ENCODE results near the gene WWC2.
A peak's percentile ranks its signal among the peaks of the same experiment; 100 is the strongest.

The WWC2 gene

GRCh38 chr4:183342541-183343533, 243.8 kb downstream of the WWC2 start:
- no peak overlapping the region for H3K9ac ChIP-seq (ENCODE audit: low read depth, low read length)
- H3K27me3 ChIP-seq (ENCODE audit: control insufficient read depth, insufficient read depth, low read length) = no peaks in the 10 kb centered on the region
- H3K4me3 ChIP-seq (ENCODE audit: low read depth, low read length) = peak overlapping the region; percentile 13
- H3K36me3 ChIP-seq (ENCODE audit: control insufficient read depth, insufficient read depth, low read length) = no peaks in the 10 kb centered on the region
- no peaks in the 10 kb centered on the region for H3K4me1 ChIP-seq (ENCODE audit: control insufficient read depth, insufficient read depth, low read length)
- no peaks in the 10 kb centered on the region for H3K9me3 ChIP-seq (ENCODE audit: control insufficient read depth, insufficient read depth, low read length)

GRCh38 chr4:183343730-183344129, 244.7 kb downstream of the WWC2 start:
- no peaks in the 10 kb centered on the region for H3K4me1 ChIP-seq (ENCODE audit: control insufficient read depth, insufficient read depth, low read length)
- no peak overlapping the region for H3K4me3 ChIP-seq (ENCODE audit: low read depth, low read length)
- H3K9me3 ChIP-seq (ENCODE audit: control insufficient read depth, insufficient read depth, low read length) = no peaks in the 10 kb centered on the region
- no peaks in the 10 kb centered on the region for H3K27me3 ChIP-seq (ENCODE audit: control insufficient read depth, insufficient read depth, low read length)
- no peak overlapping the region for H3K9ac ChIP-seq (ENCODE audit: low read depth, low read length)
- H3K36me3 ChIP-seq (ENCODE audit: control insufficient read depth, insufficient read depth, low read length) = no peaks in the 10 kb centered on the region

DNA sequence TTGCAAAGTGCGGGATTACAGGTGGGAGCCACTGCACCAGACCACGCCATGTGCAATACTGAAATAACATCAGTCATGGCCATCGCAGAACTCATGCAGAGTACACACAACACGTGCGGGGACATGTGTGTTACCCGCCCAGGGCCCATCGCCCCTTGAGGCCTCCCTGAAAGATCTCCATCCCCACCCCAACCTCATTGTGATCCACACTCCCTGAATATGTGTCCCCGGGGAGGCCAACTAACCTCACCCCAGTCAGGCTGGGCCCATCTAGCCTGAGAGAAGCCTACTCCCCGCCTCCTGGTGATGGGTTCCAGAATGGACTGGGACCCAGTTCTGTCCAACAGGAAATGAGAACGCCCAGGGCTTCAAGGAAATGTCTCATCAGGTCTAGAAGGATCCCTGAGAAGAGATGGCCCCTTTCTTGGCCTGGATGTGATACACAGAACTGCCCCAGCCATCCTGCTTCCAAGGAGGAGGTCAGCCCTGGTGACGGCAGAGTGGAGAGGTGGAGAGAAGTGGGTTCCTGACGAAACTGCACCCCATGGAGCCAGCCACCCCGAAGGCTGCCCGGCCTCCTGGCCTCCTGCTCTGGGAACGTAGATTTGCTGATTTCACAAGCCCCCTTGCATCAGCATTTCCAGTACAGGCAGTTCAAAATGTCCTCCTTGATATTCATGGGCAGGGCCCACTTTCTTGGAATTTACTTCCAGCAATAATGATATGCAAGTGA, 245.6 kb downstream of the WWC2 start:
- Histone ChIP-seq H3K4me1 (ENCODE audit: control insufficient read depth, insufficient read depth, low read length) (no peaks in the 10 kb centered on the region), H3K9ac (ENCODE audit: low read depth, low read length) (no peak overlapping the region), H3K4me3 (ENCODE audit: low read depth, low read length) (no peak overlapping the region), H3K36me3 (ENCODE audit: control insufficient read depth, insufficient read depth, low read length) (no peaks in the 10 kb centered on the region), H3K27me3 (ENCODE audit: control insufficient read depth, insufficient read depth, low read length) (no peaks in the 10 kb centered on the region), H3K9me3 (ENCODE audit: control insufficient read depth, insufficient read depth, low read length) (no peaks in the 10 kb centered on the region)

DNA sequence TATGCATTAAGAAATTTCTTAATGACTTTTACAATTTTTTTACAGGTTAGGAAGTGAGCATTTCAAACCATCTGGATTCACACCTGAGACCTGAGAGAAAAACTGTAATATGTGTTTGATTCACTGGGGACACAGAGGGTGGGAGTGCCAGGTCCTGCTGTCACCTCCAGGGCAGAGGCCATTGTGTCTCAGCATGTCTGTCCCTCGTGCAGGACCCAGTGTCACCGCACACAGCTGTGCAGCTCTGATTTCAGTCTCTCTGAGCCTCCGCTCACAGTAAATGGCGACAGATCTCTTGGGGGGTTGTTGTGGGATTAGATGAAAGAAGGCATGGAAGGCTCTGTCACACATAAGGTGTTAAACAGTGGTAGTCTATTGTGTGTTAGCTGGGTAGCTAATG, 246.2 kb downstream of the WWC2 start:
- no peaks in the 10 kb centered on the region for H3K36me3 ChIP-seq (ENCODE audit: control insufficient read depth, insufficient read depth, low read length)
- no peaks in the 10 kb centered on the region for H3K27me3 ChIP-seq (ENCODE audit: control insufficient read depth, insufficient read depth, low read length)

GRCh38 chr4:183347146-183347545, 248.1 kb downstream of the WWC2 start:
- Histone ChIP-seq H3K27me3 (ENCODE audit: control insufficient read depth, insufficient read depth, low read length) (no peaks in the 10 kb centered on the region), H3K9me3 (ENCODE audit: control insufficient read depth, insufficient read depth, low read length) (no peaks in the 10 kb centered on the region), H3K4me3 (ENCODE audit: low read depth, low read length) (no peak overlapping the region), H3K4me1 (ENCODE audit: control insufficient read depth, insufficient read depth, low read length) (no peaks in the 10 kb centered on the region), H3K36me3 (ENCODE audit: control insufficient read depth, insufficient read depth, low read length) (no peaks in the 10 kb centered on the region), H3K9ac (ENCODE audit: low read depth, low read length) (no peak overlapping the region)

More for the DNA sequence above, 246.2 kb downstream of the WWC2 start:
- H3K9me3 ChIP-seq (ENCODE audit: control insufficient read depth, insufficient read depth, low read length) = no peaks in the 10 kb centered on the region
- H3K9ac ChIP-seq (ENCODE audit: low read depth, low read length) = no peak overlapping the region
- no peaks in the 10 kb centered on the region for H3K4me1 ChIP-seq (ENCODE audit: control insufficient read depth, insufficient read depth, low read length)
- no peak overlapping the region for H3K4me3 ChIP-seq (ENCODE audit: low read depth, low read length)

GRCh38 chr4:183347566-183347965, 248.5 kb downstream of the WWC2 start:
- no peaks in the 10 kb centered on the region for H3K27me3 ChIP-seq (ENCODE audit: control insufficient read depth, insufficient read depth, low read length)
- no peak overlapping the region for H3K4me3 ChIP-seq (ENCODE audit: low read depth, low read length)
- no peak overlapping the region for H3K9ac ChIP-seq (ENCODE audit: low read depth, low read length)
- H3K36me3 ChIP-seq (ENCODE audit: control insufficient read depth, insufficient read depth, low read length) = no peaks in the 10 kb centered on the region
- H3K9me3 ChIP-seq (ENCODE audit: control insufficient read depth, insufficient read depth, low read length) = no peaks in the 10 kb centered on the region
- no peaks in the 10 kb centered on the region for H3K4me1 ChIP-seq (ENCODE audit: control insufficient read depth, insufficient read depth, low read length)

GRCh38 chr4:183348136-183348535, 249.1 kb downstream of the WWC2 start:
- H3K27me3 ChIP-seq (ENCODE audit: control insufficient read depth, insufficient read depth, low read length) = no peaks in the 10 kb centered on the region
- no peaks in the 10 kb centered on the region for H3K9me3 ChIP-seq (ENCODE audit: control insufficient read depth, insufficient read depth, low read length)
- no peaks in the 10 kb centered on the region for H3K4me1 ChIP-seq (ENCODE audit: control insufficient read depth, insufficient read depth, low read length)
- H3K36me3 ChIP-seq (ENCODE audit: control insufficient read depth, insufficient read depth, low read length) = no peaks in the 10 kb centered on the region
- no peak overlapping the region for H3K4me3 ChIP-seq (ENCODE audit: low read depth, low read length)
- H3K9ac ChIP-seq (ENCODE audit: low read depth, low read length) = no peak overlapping the region

GRCh38 chr4:183348706-183349659, 249.9 kb downstream of the WWC2 start:
- Histone ChIP-seq H3K9ac (ENCODE audit: low read depth, low read length) (no peak overlapping the region), H3K36me3 (ENCODE audit: control insufficient read depth, insufficient read depth, low read length) (no peaks in the 10 kb centered on the region), H3K4me1 (ENCODE audit: control insufficient read depth, insufficient read depth, low read length) (no peaks in the 10 kb centered on the region), H3K27me3 (ENCODE audit: control insufficient read depth, insufficient read depth, low read length) (no peaks in the 10 kb centered on the region), H3K4me3 (ENCODE audit: low read depth, low read length) (no peak overlapping the region), H3K9me3 (ENCODE audit: control insufficient read depth, insufficient read depth, low read length) (no peaks in the 10 kb centered on the region)

- no peaks in the 10 kb centered on the region for H3K4me1 ChIP-seq (ENCODE audit: control insufficient read depth, insufficient read depth, low read length)
- H3K27me3 ChIP-seq (ENCODE audit: control insufficient read depth, insufficient read depth, low read length) = no peaks in the 10 kb centered on the region
- H3K9me3 ChIP-seq (ENCODE audit: control insufficient read depth, insufficient read depth, low read length) = no peaks in the 10 kb centered on the region
- H3K4me3 ChIP-seq (ENCODE audit: low read depth, low read length) = no peak overlapping the region
- H3K9ac ChIP-seq (ENCODE audit: low read depth, low read length) = no peak overlapping the region
- no peaks in the 10 kb centered on the region for H3K36me3 ChIP-seq (ENCODE audit: control insufficient read depth, insufficient read depth, low read length)
These were observed 250.6 kb downstream of the WWC2 start for GRCh38 chr4:183349673-183350072.

DNA sequence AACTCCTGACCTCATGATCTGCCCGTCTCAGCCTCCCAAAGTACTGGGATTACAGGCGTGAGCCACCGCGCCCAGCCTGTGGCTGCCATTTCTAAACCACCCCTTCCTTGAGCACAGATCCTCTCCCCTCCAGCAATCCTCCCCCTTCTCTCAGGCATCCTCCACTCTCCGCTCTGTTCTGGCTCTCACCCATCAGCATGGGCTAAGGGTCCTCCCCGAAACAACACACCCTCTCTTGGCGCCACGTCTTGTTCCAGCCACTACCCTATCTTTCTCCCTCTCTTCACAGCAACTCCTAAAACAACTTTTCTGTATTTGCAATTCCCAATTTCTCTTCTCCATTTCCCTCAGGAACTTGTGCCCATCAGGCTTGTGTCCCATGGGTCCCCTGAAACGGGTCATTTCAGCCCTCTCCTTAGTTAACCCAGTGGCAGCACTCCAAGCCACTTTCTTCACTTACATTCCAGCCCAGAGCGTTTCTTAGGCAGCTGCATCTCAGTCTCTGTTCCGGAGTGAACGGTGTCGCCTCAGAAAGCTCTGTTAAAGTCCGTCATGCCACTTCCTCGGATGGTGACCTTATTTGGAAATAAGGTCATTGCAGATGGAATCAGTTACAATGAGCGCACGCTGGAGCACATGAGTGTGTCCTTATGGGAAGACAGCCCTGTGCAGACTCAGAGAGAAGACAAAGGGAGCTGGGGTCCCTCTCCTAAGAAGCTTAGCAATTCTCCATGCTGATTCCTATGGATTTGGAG, 251.4 kb downstream of the WWC2 start:
- Histone ChIP-seq H3K9me3 (ENCODE audit: control insufficient read depth, insufficient read depth, low read length) (no peaks in the 10 kb centered on the region), H3K4me3 (ENCODE audit: low read depth, low read length) (no peak overlapping the region), H3K4me1 (ENCODE audit: control insufficient read depth, insufficient read depth, low read length) (no peaks in the 10 kb centered on the region), H3K36me3 (ENCODE audit: control insufficient read depth, insufficient read depth, low read length) (no peaks in the 10 kb centered on the region), H3K27me3 (ENCODE audit: control insufficient read depth, insufficient read depth, low read length) (no peaks in the 10 kb centered on the region), H3K9ac (ENCODE audit: low read depth, low read length) (no peak overlapping the region)

DNA sequence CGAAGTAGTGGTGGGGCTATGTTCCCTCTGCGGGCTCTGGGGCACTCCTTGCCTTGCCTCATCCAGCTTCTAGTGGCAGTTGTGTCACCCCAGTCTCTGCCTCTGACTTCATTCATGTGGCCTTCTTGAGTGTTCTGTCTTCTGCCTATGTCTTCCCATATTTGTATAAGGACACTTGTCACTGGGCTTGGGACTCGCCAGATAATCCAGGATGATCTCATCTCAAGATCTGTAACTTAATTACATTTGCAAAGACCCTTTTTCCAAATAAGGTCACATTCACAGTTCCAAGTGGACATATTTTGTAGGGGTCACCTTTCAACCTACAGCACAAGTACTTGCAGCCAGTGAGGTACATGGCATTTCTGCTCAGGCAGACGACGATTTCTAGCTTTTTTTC, 253.5 kb downstream of the WWC2 start:
- Histone ChIP-seq H3K9me3 (ENCODE audit: control insufficient read depth, insufficient read depth, low read length) (no peaks in the 10 kb centered on the region), H3K36me3 (ENCODE audit: control insufficient read depth, insufficient read depth, low read length) (no peaks in the 10 kb centered on the region), H3K4me3 (ENCODE audit: low read depth, low read length) (no peak overlapping the region), H3K9ac (ENCODE audit: low read depth, low read length) (no peak overlapping the region), H3K4me1 (ENCODE audit: control insufficient read depth, insufficient read depth, low read length) (no peaks in the 10 kb centered on the region), H3K27me3 (ENCODE audit: control insufficient read depth, insufficient read depth, low read length) (no peaks in the 10 kb centered on the region)

Measured in iPS-15b (cell line).